Gastrocnemius medialis (tissue), 4 donors: ENCODE results near the gene ZFHX3.
A peak's percentile ranks its signal among the peaks of the same experiment; 100 is the strongest.

Source experiments
- POLR2A ChIP-seq, 2 donors: fragments of 450-650 bp; IDR thresholded peaks; one replicate each; pipeline ENCODE4 v1.6.1; 2017; ENCODE audit warnings: antibody characterized with exemption in 2 of 2, mild to moderate bottlenecking in 2 of 2, moderate library complexity in 2 of 2
- TF ChIP-seq, protein P1 (sequence below), 5 experiments: fragments of 450-650 bp in 3 of 5; fragments of 200-600 bp in 2 of 5; sonication (generic) in 2 of 5; IDR thresholded peaks in 4 of 5; conservative IDR thresholded peaks in 1 of 5; 1 replicate in 4 of 5; 2 replicates in 1 of 5; pipeline ENCODE4 v1.5.1; 2016 to 2019; ENCODE audit warnings: antibody characterized with exemption in 5 of 5, mild to moderate bottlenecking in 3 of 5, moderate library complexity in 3 of 5

DNA sequence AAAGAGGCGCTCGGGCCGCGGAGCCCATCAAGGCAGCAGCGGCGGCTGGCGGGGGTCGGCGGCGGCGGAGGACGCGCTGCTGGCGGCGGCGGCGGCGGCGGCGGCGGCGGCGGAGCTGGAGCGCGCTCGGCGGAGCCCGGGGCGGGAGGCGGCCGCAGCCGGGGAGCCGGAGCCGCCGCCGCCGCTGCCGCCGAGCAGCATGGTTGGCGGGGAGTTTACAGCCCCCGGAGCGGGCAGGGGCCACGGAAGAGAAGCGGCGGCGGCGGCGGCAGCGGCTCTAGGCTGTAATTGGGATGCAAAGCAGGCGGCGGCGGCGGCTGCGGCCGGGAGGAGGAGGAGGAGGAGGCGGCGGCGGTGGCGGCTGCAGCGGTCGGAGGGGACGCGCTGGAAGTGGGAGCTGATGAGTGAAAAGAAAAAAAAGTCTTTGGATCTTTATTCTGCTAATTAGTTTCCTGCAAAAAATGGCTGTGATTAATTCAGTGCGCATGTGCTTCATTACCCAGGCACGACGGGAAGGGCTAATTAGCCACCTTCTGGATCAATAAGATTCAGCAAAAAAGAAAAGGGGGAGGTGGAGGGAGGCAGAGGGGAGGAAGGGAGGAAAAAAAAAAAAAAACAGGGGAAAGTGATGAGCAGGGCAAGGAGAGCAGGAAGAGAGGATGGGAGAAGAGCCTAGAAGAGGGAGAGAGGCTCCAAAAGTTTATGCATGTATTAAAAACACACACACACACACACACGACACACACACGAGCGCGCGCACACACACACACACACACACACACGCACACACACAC is 10.9 kb upstream of the ZFHX3 start:
- TF ChIP-seq POLR2A (IDR thresholded peaks at IDR 0.05) = peak; percentile 10 to 32
- TF ChIP-seq, protein P1, sequence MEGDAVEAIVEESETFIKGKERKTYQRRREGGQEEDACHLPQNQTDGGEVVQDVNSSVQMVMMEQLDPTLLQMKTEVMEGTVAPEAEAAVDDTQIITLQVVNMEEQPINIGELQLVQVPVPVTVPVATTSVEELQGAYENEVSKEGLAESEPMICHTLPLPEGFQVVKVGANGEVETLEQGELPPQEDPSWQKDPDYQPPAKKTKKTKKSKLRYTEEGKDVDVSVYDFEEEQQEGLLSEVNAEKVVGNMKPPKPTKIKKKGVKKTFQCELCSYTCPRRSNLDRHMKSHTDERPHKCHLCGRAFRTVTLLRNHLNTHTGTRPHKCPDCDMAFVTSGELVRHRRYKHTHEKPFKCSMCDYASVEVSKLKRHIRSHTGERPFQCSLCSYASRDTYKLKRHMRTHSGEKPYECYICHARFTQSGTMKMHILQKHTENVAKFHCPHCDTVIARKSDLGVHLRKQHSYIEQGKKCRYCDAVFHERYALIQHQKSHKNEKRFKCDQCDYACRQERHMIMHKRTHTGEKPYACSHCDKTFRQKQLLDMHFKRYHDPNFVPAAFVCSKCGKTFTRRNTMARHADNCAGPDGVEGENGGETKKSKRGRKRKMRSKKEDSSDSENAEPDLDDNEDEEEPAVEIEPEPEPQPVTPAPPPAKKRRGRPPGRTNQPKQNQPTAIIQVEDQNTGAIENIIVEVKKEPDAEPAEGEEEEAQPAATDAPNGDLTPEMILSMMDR (IDR thresholded peaks at IDR 0.05 in 4 of 5, conservative IDR thresholded peaks at IDR 0.05 in 1 of 5) = no peak
